NCI-H187 treated with DMSO at 0.1 percent for 48 hours (cell line): ENCODE data around the gene SEMA3E.
"Not testable (repeated sequence)": the region's sequence is repeated elsewhere in the genome, so short reads cannot be mapped to it uniquely, and the experiment has no call there.

ENCODE experiments used
- DNase-seq: peaks from one replicate; lab custom pipeline; 2025; lab: John Stamatoyannopoulos, UW

Gene SEMA3E

GRCh38 chr7:83559887-83560286, 89.1 kb downstream of the SEMA3E start:
- no peak for DNase-seq

- DNase-seq: not testable (repeated sequence)
Measured at GRCh38 chr7:83552556-83552955, 96.4 kb downstream of the SEMA3E start.

- DNase-seq: no peak
Measured at GRCh38 chr7:83550100-83550499, 98.8 kb downstream of the SEMA3E start.

- no peak for DNase-seq
Measured at GRCh38 chr7:83548250-83548649, 100.7 kb downstream of the SEMA3E start.

- peak; percentile 20 for DNase-seq
Measured at GRCh38 chr7:83547526-83547925, 101.4 kb downstream of the SEMA3E start.

- no peak for DNase-seq
Measured at GRCh38 chr7:83546586-83546985, 102.4 kb downstream of the SEMA3E start.

GRCh38 chr7:83541187-83541960, 107.6 kb downstream of the SEMA3E start:
- DNase-seq: no peak

- DNase-seq: no peak
Measured at GRCh38 chr7:83534488-83534887, 114.5 kb downstream of the SEMA3E start.

- DNase-seq: no peak
Measured at GRCh38 chr7:83532219-83532618, 116.7 kb downstream of the SEMA3E start.

GRCh38 chr7:83531766-83532165, 117.2 kb downstream of the SEMA3E start:
- no peak for DNase-seq

- DNase-seq: no peak
Measured at GRCh38 chr7:83528925-83529423, 120.0 kb downstream of the SEMA3E start.

GRCh38 chr7:83524277-83525075, 124.5 kb downstream of the SEMA3E start:
- DNase-seq: no peak

GRCh38 chr7:83520726-83521125, 128.2 kb downstream of the SEMA3E start:
- DNase-seq: no peak

GRCh38 chr7:83519240-83519639, 129.7 kb downstream of the SEMA3E start:
- DNase-seq: no peak

GRCh38 chr7:83517035-83517700, 131.8 kb downstream of the SEMA3E start:
- peak; percentile 97 for DNase-seq

GRCh38 chr7:83514977-83515376, 134.0 kb downstream of the SEMA3E start:
- DNase-seq: no peak

GRCh38 chr7:83509255-83510021, 139.5 kb downstream of the SEMA3E start:
- DNase-seq: no peak

- no peak for DNase-seq
Measured at GRCh38 chr7:83504330-83504729, 144.6 kb downstream of the SEMA3E start.

GRCh38 chr7:83502636-83503035, 146.3 kb downstream of the SEMA3E start:
- no peak for DNase-seq

GRCh38 chr7:83494683-83495082, 154.3 kb downstream of the SEMA3E start:
- DNase-seq: no peak

GRCh38 chr7:83492802-83493201, 156.1 kb downstream of the SEMA3E start:
- no peak for DNase-seq

GRCh38 chr7:83487801-83488200, 161.1 kb downstream of the SEMA3E start:
- no peak for DNase-seq
